HL-60 (cell line): ENCODE results near the gene PUM2.

Experiments used
- GABPA ChIP-seq: IDR thresholded peaks from 2 replicates; pipeline ENCODE4 v1.6.1; 2012; ENCODE audit warnings: low read depth
- TF ChIP-seq, protein P1 (sequence below): IDR thresholded peaks from one replicate; pipeline ENCODE4 v1.5.1; 2011; ENCODE audit warnings: low read length, control low read depth, inconsistent platforms; ENCODE audit not compliant: insufficient read depth

DNA sequence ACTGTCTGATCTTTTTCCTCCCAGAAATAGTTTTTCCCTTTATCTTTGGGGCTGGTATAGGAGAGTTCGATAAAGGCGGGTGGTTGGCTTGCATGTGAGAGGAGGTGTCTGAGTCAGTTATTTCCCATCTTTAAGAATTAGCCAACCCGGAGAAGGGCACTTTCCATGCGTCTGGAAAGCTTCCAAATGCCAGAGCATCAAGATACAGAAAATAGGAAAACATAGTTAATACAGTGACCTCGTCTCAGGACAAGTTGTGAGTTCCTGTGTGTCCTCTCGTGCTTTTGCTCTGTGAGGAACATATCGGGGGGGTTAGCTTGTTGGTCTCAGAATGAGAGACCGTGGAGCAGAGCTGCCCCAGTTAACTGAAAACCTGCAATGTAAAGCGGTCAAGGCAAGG is 18.7 kb upstream of the PUM2 start:
- TF ChIP-seq GABPA, result no peak
- TF ChIP-seq, protein P1, sequence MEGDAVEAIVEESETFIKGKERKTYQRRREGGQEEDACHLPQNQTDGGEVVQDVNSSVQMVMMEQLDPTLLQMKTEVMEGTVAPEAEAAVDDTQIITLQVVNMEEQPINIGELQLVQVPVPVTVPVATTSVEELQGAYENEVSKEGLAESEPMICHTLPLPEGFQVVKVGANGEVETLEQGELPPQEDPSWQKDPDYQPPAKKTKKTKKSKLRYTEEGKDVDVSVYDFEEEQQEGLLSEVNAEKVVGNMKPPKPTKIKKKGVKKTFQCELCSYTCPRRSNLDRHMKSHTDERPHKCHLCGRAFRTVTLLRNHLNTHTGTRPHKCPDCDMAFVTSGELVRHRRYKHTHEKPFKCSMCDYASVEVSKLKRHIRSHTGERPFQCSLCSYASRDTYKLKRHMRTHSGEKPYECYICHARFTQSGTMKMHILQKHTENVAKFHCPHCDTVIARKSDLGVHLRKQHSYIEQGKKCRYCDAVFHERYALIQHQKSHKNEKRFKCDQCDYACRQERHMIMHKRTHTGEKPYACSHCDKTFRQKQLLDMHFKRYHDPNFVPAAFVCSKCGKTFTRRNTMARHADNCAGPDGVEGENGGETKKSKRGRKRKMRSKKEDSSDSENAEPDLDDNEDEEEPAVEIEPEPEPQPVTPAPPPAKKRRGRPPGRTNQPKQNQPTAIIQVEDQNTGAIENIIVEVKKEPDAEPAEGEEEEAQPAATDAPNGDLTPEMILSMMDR, result no peak
